ENCODE measurements around the gene ADCY10.

The ADCY10 gene

GRCh38 chr1:167786502-167786901 lies 127.4 kb downstream of the ADCY10 start:
- H3K4me2 ChIP-seq (ENCODE audit: low read length), result no peak overlapping the region
- H3K4me1 ChIP-seq (ENCODE audit: insufficient read depth, low read length, severe bottlenecking), result no peaks in the 10 kb centered on the region
- TF ChIP-seq EZH2 (IDR thresholded peaks at IDR 0.05; ENCODE audit: borderline replicate concordance, low read length) (no peak), CTCF (IDR thresholded peaks at IDR 0.05; ENCODE audit: low read length) (no peak)
- H3K27me3 ChIP-seq (ENCODE audit: insufficient read depth, low read length), result no peaks in the 10 kb centered on the region
- H3K4me3 ChIP-seq (ENCODE audit: low read depth, low read length, poor library complexity, severe bottlenecking), result no peak overlapping the region
- no peaks in the 10 kb centered on the region for H3K79me2 ChIP-seq (ENCODE audit: insufficient read depth, low read length)
- no peaks in the 10 kb centered on the region for H3K9me2 ChIP-seq (ENCODE audit: low read depth, low read length)
- peaks cover 21% of the 10 kb centered on the region; the same call in 1 of the 2 replicates for H3K36me3 ChIP-seq (ENCODE audit: insufficient read depth, low read length)
- no peak overlapping the region for H3K9ac ChIP-seq (ENCODE audit: low read length)
- no peak overlapping the region for H2AFZ ChIP-seq (ENCODE audit: low read length)
- no peaks in the 10 kb centered on the region for H4K20me1 ChIP-seq (ENCODE audit: insufficient read depth, low read length)
- H3F3A ChIP-seq (ENCODE audit: insufficient read depth, low read length), result no peaks in the 10 kb centered on the region
- H3K9me3 ChIP-seq (ENCODE audit: low read length), result no peaks in the 10 kb centered on the region
- H3K27ac ChIP-seq (ENCODE audit: low read depth, low read length, poor library complexity, severe bottlenecking), result no peak overlapping the region

DNA sequence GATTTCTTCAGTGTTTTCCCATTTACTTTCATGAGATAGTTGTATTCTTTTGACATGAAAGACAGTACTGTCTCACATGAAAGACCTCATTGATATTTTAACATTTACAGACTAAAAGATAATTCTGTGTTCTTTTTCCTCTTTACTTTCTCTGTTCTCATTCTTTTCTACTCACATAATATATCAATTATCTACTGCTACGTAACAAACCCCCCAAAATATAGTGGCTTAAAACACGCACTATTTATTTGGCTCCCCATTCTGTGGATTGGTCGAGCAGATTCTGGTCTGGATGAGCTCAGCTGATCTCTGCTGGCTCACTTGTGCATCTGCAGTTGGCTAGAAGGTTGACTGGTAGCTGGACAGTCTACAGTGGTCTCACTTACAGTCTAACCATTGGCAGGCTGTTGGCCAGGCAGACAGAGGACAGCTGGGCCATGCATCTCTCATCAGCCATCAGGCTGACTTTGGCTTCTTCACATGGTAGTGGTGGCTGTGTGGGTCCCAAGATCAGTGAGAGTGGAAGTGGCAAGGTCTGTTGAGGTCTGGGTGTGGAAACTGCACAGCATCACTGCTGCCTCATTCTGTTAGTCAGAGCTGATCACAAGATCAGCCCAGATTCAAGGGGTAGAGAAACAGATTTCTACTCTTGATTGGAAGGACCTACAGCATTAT lies 128.9 kb downstream of the ADCY10 start:
- Histone ChIP-seq H3K79me2 (ENCODE audit: insufficient read depth, low read length) (no peaks in the 10 kb centered on the region), H3K9me3 (ENCODE audit: low read length) (no peaks in the 10 kb centered on the region), H3K4me2 (ENCODE audit: low read length) (no peak overlapping the region), H3K9me2 (ENCODE audit: low read depth, low read length) (no peaks in the 10 kb centered on the region), H3K4me3 (ENCODE audit: low read depth, low read length, poor library complexity, severe bottlenecking) (no peak overlapping the region), H3K4me1 (ENCODE audit: insufficient read depth, low read length, severe bottlenecking) (no peaks in the 10 kb centered on the region), H3K27me3 (ENCODE audit: insufficient read depth, low read length) (no peaks in the 10 kb centered on the region), H2AFZ (ENCODE audit: low read length) (no peak overlapping the region), H4K20me1 (ENCODE audit: insufficient read depth, low read length) (no peaks in the 10 kb centered on the region), H3K27ac (ENCODE audit: low read depth, low read length, poor library complexity, severe bottlenecking) (no peak overlapping the region), H3K9ac (ENCODE audit: low read length) (no peak overlapping the region), H3F3A (ENCODE audit: insufficient read depth, low read length) (no peaks in the 10 kb centered on the region), H3K36me3 (ENCODE audit: insufficient read depth, low read length) (peaks cover 30% of the 10 kb centered on the region)
- TF ChIP-seq EZH2 (IDR thresholded peaks at IDR 0.05; ENCODE audit: borderline replicate concordance, low read length) (no peak), CTCF (IDR thresholded peaks at IDR 0.05; ENCODE audit: low read length) (no peak)

DNA sequence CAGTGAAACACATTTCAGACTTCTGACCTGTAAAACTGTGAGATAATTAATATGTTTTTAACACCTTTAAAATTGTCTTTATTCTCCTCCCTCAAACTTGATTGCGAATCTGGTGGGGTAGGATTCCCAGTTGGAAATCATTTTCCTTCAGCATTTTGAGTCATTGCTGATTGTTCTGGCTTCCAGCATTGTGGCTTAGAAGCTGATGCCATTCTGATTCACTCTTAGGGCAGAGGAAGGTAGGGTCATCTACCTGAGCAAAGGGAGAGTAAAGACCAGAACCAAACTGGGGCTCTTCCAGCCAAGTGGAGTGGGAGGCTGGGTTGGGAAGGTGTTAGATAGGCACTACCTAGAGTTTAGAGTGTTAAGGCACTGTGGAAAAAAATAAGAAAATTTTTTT lies 131.0 kb downstream of the ADCY10 start:
- no peaks in the 10 kb centered on the region for H3F3A ChIP-seq (ENCODE audit: insufficient read depth, low read length)
- H3K27me3 ChIP-seq (ENCODE audit: insufficient read depth, low read length), result no peaks in the 10 kb centered on the region
- no peak overlapping the region for H3K9ac ChIP-seq (ENCODE audit: low read length)
- no peak overlapping the region for H3K4me3 ChIP-seq (ENCODE audit: low read depth, low read length, poor library complexity, severe bottlenecking)
- no peak overlapping the region for H3K27ac ChIP-seq (ENCODE audit: low read depth, low read length, poor library complexity, severe bottlenecking)
- H3K4me1 ChIP-seq (ENCODE audit: insufficient read depth, low read length, severe bottlenecking), result no peaks in the 10 kb centered on the region
- H3K36me3 ChIP-seq (ENCODE audit: insufficient read depth, low read length), result peaks cover 27% of the 10 kb centered on the region
- no peak overlapping the region for H2AFZ ChIP-seq (ENCODE audit: low read length)
- no peak overlapping the region for H3K4me2 ChIP-seq (ENCODE audit: low read length)
- no peaks in the 10 kb centered on the region for H3K79me2 ChIP-seq (ENCODE audit: insufficient read depth, low read length)
- no peaks in the 10 kb centered on the region for H3K9me2 ChIP-seq (ENCODE audit: low read depth, low read length)
- no peaks in the 10 kb centered on the region for H4K20me1 ChIP-seq (ENCODE audit: insufficient read depth, low read length)
- no peaks in the 10 kb centered on the region for H3K9me3 ChIP-seq (ENCODE audit: low read length)
- no peak for TF ChIP-seq CTCF (IDR thresholded peaks at IDR 0.05; ENCODE audit: low read length)
- TF ChIP-seq EZH2 (IDR thresholded peaks at IDR 0.05; ENCODE audit: borderline replicate concordance, low read length), result no peak

Data from OCI-LY1 (cell line).